Liver (tissue), 9 donors: Measurements from ENCODE around the gene TMEM18. TPM values are rescaled to one million over a fixed set of nuclear protein-coding genes. Genes with fewer than 3 reads are reported as not detected.

Experiments
- DNase-seq: peaks from one replicate; pipeline ENCODE4 v3.0.0-alpha.2; 2017; ENCODE audit warnings: low spot score
- H3K27ac ChIP-seq, 2 donors: one replicate each; pipeline ENCODE4 v1.7.0; 2013; ENCODE audit warnings: inconsistent platforms in 2 of 2, low read length in 2 of 2, control low read depth in 1 of 2, low read depth in 1 of 2, mild to moderate bottlenecking in 1 of 2
- H3K27me3 ChIP-seq, 4 donors: one replicate each; pipeline versions ENCODE4 v1.6.1 to v1.7.0; 2013; ENCODE audit warnings: low read length in 3 of 4, inconsistent platforms in 1 of 4, mild to moderate bottlenecking in 1 of 4, moderate library complexity in 1 of 4; ENCODE audit not compliant: control insufficient read depth in 4 of 4, insufficient read depth in 4 of 4
- H3K36me3 ChIP-seq, 4 donors: one replicate each; pipeline versions ENCODE4 v1.6.1 to v1.7.0; 2013; ENCODE audit warnings: low read length in 3 of 4, mild to moderate bottlenecking in 3 of 4, low read depth in 1 of 4, moderate library complexity in 1 of 4; ENCODE audit not compliant: control insufficient read depth in 4 of 4, insufficient read depth in 3 of 4
- H3K4me1 ChIP-seq, 4 donors: one replicate each; pipeline versions ENCODE4 v1.6.1 to v1.7.0; 2013; ENCODE audit warnings: low read length in 3 of 4, mild to moderate bottlenecking in 3 of 4, moderate library complexity in 1 of 4; ENCODE audit not compliant: control insufficient read depth in 4 of 4, insufficient read depth in 4 of 4
- H3K4me3 ChIP-seq, 3 donors: one replicate each; pipeline versions ENCODE4 v1.6.1 to v1.7.0; 2013; ENCODE audit warnings: low read length in 3 of 3, control low read depth in 1 of 3, low read depth in 1 of 3, mild to moderate bottlenecking in 1 of 3
- H3K9ac ChIP-seq, 2 donors: one replicate each; pipeline ENCODE4 v1.7.0; 2013; ENCODE audit warnings: low read length in 2 of 2, mild to moderate bottlenecking in 2 of 2, moderate library complexity in 2 of 2, control low read depth in 1 of 2, low read depth in 1 of 2
- H3K9me3 ChIP-seq, 4 donors: one replicate each; pipeline versions ENCODE4 v1.6.1 to v1.7.0; 2013; ENCODE audit warnings: low read length in 3 of 4; ENCODE audit not compliant: control insufficient read depth in 4 of 4
- EGR1 ChIP-seq, 2 donors: IDR thresholded peaks; 2 replicates each; pipeline ENCODE4 v1.6.1; 2016 to 2018; ENCODE audit warnings: antibody characterized with exemption in 2 of 2, low read depth in 2 of 2
- FOXA1 ChIP-seq: IDR thresholded peaks from 2 replicates; pipeline ENCODE4 v1.6.1; 2016; ENCODE audit warnings: antibody characterized with exemption
- FOXA2 ChIP-seq: IDR thresholded peaks from 2 replicates; pipeline ENCODE4 v1.6.1; 2016; ENCODE audit warnings: antibody characterized with exemption
- GABPA ChIP-seq, 2 donors: IDR thresholded peaks in 1 of 2; conservative IDR thresholded peaks in 1 of 2; 2 replicates each; pipeline ENCODE4 v1.6.1; 2016; ENCODE audit warnings: antibody characterized with exemption in 2 of 2, mild to moderate bottlenecking in 1 of 2, moderate library complexity in 1 of 2
- HNF4G ChIP-seq: IDR thresholded peaks from 2 replicates; pipeline ENCODE4 v1.6.1; 2016; ENCODE audit warnings: antibody characterized with exemption
- JUND ChIP-seq, 2 donors: IDR thresholded peaks; 2 replicates each; pipeline ENCODE4 v1.6.1; 2016; ENCODE audit warnings: antibody characterized with exemption in 2 of 2
- NR2F2 ChIP-seq: IDR thresholded peaks from 2 replicates; pipeline ENCODE4 v1.6.1; 2016; ENCODE audit warnings: antibody characterized with exemption
- RAD21 ChIP-seq, 2 donors: IDR thresholded peaks; 2 replicates each; pipeline ENCODE4 v1.6.1; 2016; ENCODE audit warnings: antibody characterized with exemption in 2 of 2, mild to moderate bottlenecking in 2 of 2
- RXRA ChIP-seq, 2 donors: IDR thresholded peaks; 2 replicates each; pipeline ENCODE4 v1.6.1; 2017 to 2018; ENCODE audit warnings: antibody characterized with exemption in 2 of 2, mild to moderate bottlenecking in 1 of 2
- SP1 ChIP-seq: IDR thresholded peaks from 2 replicates; pipeline ENCODE4 v1.6.1; 2018; ENCODE audit warnings: antibody characterized with exemption, mild to moderate bottlenecking
- TAF1 ChIP-seq: conservative IDR thresholded peaks from 2 replicates; pipeline ENCODE4 v1.6.1; 2016; ENCODE audit warnings: antibody characterized with exemption, mild to moderate bottlenecking
- WGBS: extraction: QIAGEN DNeasy Blood & Tissue Kit; methylation state at CpG from one replicate; pipeline ENCODE4 v1.1.7; 2013; 5-methylcytosine and 5-hydroxymethylcytosine counted together
- polyA plus RNA-seq, 2 donors: library from polyadenylated mRNA; stranded (reverse) in 1 of 2; unstranded in 1 of 2; fragments of 200-250 nt in 1 of 2; fragments of >200 nt in 1 of 2; fragmentation: Nextera tagmentation in 1 of 2; extraction: Ambion mirVana in 1 of 2; gene quantifications; one replicate each; pipeline versions ENCODE4 v1.2.1 to v1.2.3, GENCODE V29; 2013 to 2015
- total RNA-seq, 2 donors: library from RNA; depleted of rRNA; stranded (reverse); fragments of >200 nt; gene quantifications; one replicate each; pipeline ENCODE4 v1.2.3, GENCODE V29; 2014
- TF ChIP-seq, protein P1 (sequence below): IDR thresholded peaks from 2 replicates; pipeline ENCODE4 v1.6.1; 2016; ENCODE audit warnings: antibody characterized with exemption
- TF ChIP-seq, protein P2 (sequence below): IDR thresholded peaks from 2 replicates; pipeline ENCODE4 v1.6.1; 2016; ENCODE audit warnings: antibody characterized with exemption
- TF ChIP-seq, protein P3 (sequence below): IDR thresholded peaks from 2 replicates; pipeline ENCODE4 v1.6.1; 2016; ENCODE audit warnings: antibody characterized with exemption, mild to moderate bottlenecking
- TF ChIP-seq, protein P4 (sequence below): IDR thresholded peaks from 2 replicates; pipeline ENCODE4 v1.6.1; 2016; ENCODE audit warnings: antibody characterized with exemption
- TF ChIP-seq, protein P5 (sequence below): fragments of 150-350 bp; IDR thresholded peaks from 2 replicates; pipeline ENCODE4 v1.5.1; 2017; ENCODE audit warnings: improper control_type of control experiment, low read depth, low read length; ENCODE audit not compliant: missing input control
- donor health status: healthy.
- donor health status: healthy.
- donor health status: healthy.
- donor health status: healthy.
- donor health status: healthy.

Gene TMEM18
- total and polyA plus RNA-seq, 4 donors = 8.4 to 29.3 (median 10.9) TPM

DNA sequence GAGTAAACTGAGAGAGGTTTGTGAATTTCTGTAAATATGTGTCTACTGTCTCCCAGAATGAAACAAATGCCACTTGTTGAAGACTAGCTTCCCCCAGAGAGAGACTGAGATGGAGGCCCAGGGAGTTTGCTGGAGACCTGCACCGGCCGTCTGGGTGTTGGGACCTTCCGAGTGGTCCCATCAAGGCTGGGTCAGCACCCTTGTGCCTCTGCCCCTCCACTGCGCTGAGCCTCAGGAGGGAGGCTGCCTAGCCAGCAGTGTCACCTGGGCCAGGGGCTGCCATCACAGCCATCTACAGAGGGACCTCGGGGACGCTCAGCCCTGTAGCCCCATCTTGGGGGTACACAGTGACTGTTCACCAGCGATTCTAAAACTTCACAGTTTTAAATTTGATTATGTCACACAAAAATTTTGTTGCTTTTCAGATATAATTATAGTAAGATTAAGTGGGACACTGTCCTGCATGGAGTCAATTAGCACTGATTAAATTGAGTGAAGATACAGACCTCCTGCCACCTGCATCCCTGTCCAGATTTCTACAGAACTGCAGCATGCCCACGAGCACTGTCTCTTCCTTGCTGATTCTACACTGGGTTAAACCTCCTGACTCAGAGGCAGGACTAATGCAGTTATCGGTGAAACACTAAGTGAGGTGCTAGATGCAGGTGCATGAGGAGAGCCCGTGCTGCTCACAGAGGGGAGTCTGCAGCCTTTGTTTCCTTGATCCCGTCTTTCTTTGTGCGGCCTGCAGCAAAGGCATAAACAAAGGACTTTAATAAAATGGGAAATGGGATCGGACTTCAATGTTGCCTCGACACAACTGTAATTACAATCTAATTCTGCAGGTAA lies 50.5 kb downstream of the TMEM18 start:
- Histone ChIP-seq H3K9ac (no peak overlapping the region), H3K27me3 (no peaks in the 10 kb centered on the region), H3K27ac (no peak overlapping the region), H3K9me3 (no peaks in the 10 kb centered on the region), H3K4me3 (no peak overlapping the region), H3K36me3 (no peaks in the 10 kb centered on the region), H3K4me1 (no peaks in the 10 kb centered on the region)
- DNase-seq = peak; percentile 8
- TF ChIP-seq EGR1 (IDR thresholded peaks at IDR 0.05; ENCODE audit: low read depth in 2 of 2) = no peak
- TF ChIP-seq FOXA2 = no peak
- no peak for TF ChIP-seq JUND (IDR thresholded peaks at IDR 0.05)
- no peak for TF ChIP-seq NR2F2
- TF ChIP-seq, protein P1, sequence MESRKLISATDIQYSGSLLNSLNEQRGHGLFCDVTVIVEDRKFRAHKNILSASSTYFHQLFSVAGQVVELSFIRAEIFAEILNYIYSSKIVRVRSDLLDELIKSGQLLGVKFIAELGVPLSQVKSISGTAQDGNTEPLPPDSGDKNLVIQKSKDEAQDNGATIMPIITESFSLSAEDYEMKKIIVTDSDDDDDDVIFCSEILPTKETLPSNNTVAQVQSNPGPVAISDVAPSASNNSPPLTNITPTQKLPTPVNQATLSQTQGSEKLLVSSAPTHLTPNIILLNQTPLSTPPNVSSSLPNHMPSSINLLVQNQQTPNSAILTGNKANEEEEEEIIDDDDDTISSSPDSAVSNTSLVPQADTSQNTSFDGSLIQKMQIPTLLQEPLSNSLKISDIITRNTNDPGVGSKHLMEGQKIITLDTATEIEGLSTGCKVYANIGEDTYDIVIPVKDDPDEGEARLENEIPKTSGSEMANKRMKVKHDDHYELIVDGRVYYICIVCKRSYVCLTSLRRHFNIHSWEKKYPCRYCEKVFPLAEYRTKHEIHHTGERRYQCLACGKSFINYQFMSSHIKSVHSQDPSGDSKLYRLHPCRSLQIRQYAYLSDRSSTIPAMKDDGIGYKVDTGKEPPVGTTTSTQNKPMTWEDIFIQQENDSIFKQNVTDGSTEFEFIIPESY = no peak
- no peak for TF ChIP-seq RXRA (IDR thresholded peaks at IDR 0.05)
- TF ChIP-seq, protein P2, sequence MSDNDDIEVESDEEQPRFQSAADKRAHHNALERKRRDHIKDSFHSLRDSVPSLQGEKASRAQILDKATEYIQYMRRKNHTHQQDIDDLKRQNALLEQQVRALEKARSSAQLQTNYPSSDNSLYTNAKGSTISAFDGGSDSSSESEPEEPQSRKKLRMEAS = no peak
- TF ChIP-seq, protein P3, sequence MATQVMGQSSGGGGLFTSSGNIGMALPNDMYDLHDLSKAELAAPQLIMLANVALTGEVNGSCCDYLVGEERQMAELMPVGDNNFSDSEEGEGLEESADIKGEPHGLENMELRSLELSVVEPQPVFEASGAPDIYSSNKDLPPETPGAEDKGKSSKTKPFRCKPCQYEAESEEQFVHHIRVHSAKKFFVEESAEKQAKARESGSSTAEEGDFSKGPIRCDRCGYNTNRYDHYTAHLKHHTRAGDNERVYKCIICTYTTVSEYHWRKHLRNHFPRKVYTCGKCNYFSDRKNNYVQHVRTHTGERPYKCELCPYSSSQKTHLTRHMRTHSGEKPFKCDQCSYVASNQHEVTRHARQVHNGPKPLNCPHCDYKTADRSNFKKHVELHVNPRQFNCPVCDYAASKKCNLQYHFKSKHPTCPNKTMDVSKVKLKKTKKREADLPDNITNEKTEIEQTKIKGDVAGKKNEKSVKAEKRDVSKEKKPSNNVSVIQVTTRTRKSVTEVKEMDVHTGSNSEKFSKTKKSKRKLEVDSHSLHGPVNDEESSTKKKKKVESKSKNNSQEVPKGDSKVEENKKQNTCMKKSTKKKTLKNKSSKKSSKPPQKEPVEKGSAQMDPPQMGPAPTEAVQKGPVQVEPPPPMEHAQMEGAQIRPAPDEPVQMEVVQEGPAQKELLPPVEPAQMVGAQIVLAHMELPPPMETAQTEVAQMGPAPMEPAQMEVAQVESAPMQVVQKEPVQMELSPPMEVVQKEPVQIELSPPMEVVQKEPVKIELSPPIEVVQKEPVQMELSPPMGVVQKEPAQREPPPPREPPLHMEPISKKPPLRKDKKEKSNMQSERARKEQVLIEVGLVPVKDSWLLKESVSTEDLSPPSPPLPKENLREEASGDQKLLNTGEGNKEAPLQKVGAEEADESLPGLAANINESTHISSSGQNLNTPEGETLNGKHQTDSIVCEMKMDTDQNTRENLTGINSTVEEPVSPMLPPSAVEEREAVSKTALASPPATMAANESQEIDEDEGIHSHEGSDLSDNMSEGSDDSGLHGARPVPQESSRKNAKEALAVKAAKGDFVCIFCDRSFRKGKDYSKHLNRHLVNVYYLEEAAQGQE = no peak
- TF ChIP-seq, protein P4, sequence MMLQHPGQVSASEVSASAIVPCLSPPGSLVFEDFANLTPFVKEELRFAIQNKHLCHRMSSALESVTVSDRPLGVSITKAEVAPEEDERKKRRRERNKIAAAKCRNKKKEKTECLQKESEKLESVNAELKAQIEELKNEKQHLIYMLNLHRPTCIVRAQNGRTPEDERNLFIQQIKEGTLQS = no peak
- no peak for TF ChIP-seq RAD21 (IDR thresholded peaks at IDR 0.05)
- TF ChIP-seq SP1 = no peak
- TF ChIP-seq GABPA (IDR thresholded peaks at IDR 0.05 in 1 of 2, conservative IDR thresholded peaks at IDR 0.05 in 1 of 2) = no peak
- TF ChIP-seq FOXA1 = no peak
- TF ChIP-seq, protein P5, sequence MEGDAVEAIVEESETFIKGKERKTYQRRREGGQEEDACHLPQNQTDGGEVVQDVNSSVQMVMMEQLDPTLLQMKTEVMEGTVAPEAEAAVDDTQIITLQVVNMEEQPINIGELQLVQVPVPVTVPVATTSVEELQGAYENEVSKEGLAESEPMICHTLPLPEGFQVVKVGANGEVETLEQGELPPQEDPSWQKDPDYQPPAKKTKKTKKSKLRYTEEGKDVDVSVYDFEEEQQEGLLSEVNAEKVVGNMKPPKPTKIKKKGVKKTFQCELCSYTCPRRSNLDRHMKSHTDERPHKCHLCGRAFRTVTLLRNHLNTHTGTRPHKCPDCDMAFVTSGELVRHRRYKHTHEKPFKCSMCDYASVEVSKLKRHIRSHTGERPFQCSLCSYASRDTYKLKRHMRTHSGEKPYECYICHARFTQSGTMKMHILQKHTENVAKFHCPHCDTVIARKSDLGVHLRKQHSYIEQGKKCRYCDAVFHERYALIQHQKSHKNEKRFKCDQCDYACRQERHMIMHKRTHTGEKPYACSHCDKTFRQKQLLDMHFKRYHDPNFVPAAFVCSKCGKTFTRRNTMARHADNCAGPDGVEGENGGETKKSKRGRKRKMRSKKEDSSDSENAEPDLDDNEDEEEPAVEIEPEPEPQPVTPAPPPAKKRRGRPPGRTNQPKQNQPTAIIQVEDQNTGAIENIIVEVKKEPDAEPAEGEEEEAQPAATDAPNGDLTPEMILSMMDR = no peak
- no peak for TF ChIP-seq TAF1
- no peak for TF ChIP-seq HNF4G
- 81% methylated on average over 14 of the region's 14 CpGs for WGBS
